ENCODE measurements around the gene NPBWR2. TPM values are rescaled to one million over a fixed set of nuclear protein-coding genes. Genes with fewer than 3 reads are reported as not detected.
A peak's percentile ranks its signal among the peaks of the same experiment; 100 is the strongest.

NPBWR2 gene
- total and polyA plus RNA-seq, 9 of the 15 experiments (the other 6 are each of a cell fraction or from before 2014, with no cell fraction given): not detected

DNA sequence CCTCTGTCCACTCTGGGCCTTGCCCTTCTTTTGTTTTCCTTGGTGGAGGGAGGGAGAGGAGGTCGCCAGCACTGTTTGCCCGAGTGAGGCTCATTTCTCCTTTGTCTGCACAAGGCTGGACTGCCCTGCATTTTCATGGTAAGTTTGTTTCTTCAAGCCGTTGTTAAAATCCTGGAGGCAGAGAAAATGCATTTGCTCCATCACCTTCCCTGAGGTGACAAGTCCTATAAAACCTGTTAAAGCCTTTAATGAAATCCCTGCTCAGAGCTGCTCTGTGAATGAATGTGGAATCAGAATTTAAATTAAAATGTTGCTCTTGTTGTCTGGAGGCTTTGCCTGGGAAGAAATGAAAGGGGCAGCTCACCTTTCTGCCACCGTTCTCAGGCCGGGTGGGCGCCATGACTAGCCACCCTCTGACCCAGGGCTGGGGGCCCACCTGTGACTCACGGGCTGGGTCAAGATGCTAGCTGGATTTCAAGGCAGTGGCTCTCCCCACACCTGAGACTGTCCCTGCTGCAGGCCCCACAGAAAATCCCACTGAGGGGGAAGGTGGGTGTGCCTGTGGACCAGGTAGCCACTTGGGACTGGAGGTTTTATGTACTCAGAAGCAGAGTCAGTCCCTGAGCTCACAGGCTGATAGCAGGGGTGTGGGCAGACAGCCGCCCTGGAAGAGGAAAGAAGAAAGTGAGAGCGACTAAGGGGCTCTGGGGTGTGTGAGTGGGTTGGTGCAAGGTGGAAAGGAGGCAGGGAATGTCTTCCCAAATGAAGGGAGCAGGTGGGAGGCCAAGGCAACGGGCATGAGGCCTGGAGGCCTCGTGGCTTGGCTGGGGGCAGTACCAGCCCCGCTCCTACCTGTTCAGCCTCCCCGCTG is 32.9 kb upstream of the NPBWR2 start:
- 0% methylated on average over 11 of the region's 13 CpGs for WGBS (ENCODE audit: insufficient coverage, low coverage, missing lambda C conversion rate)
- ChIA-PET CTCF (ENCODE audit: low intra/inter-chr PET ratio) (no interaction called here), POLR2A (interaction anchor here (0.6 to 1.1 kb wide), 2 partner anchors 15 to 18 kb away, joined by 3 read pairs; no protein-coding TSS in a partner anchor)
- Histone ChIP-seq H3K79me2 (ENCODE audit: control insufficient read depth, insufficient read depth, low read length) (no peaks in the 10 kb centered on the region), H4K20me1 (replicated peaks; ENCODE audit: control insufficient read depth, insufficient read depth, low read length) (no peaks in the 10 kb centered on the region), H3K9me1 (ENCODE audit: control insufficient read depth, insufficient read depth, low read length) (no peaks in the 10 kb centered on the region), H3K9me3 (replicated peaks; ENCODE audit: control insufficient read depth, insufficient read depth, low read depth, low read length) (peaks cover 13% of the 10 kb centered on the region), H2AFZ (ENCODE audit: low read depth, low read length) (no peak overlapping the region), H3K4me2 (ENCODE audit: insufficient read depth, low read length) (no peak overlapping the region), H3K9ac (ENCODE audit: insufficient read depth in 1 of 2, low read depth in 2 of 2, low read length in 2 of 2) (0 out of 4 replicates have a peak overlapping the region, but pooled peaks of 1 of the 2 experiments have one; percentile 17), H3K27me3 (ENCODE audit: control insufficient read depth in 2 of 2, insufficient read depth in 2 of 2, low read length in 2 of 2) (peaks cover 17 to 66% of the 10 kb centered on the region in 2 experiments; a peak in 4 of 5 replicates), H3K4me1 (replicated peaks in 1 of 2; ENCODE audit: control insufficient read depth in 2 of 2, insufficient read depth in 2 of 2, low read length in 2 of 2) (no peaks in the 10 kb centered on the region), H3K4me3 (no peak overlapping the region), H3K36me3 (ENCODE audit: control insufficient read depth, insufficient read depth, low read length) (no peaks in the 10 kb centered on the region), H3K27ac (ENCODE audit: extremely low read depth, low read depth, low read length) (no peak overlapping the region)
- no TSS peak for BruUV-seq (replicated peaks)
- DNase-seq (ENCODE audit: extremely low read depth in 1 of 4, low spot score in 3 of 4): no peak
- ATAC-seq: no peak
- intact Hi-C loops (cut with micrococcal nuclease): no loop called here
- in situ Hi-C loops (cut with MboI): no loop called here
- no peak for FAIRE-seq
- TF ChIP-seq KLF1 (tag; IDR thresholded peaks at IDR 0.05) (no peak), MCM5 (IDR thresholded peaks at IDR 0.05; ENCODE audit: low read depth) (no peak), ZNF830 (CRISPR knock-in tag; IDR thresholded peaks at IDR 0.05) (no peak), GTF2E2 (tag; IDR thresholded peaks at IDR 0.05) (no peak), PHB (CRISPR knock-in tag; IDR thresholded peaks at IDR 0.05) (no peak), MAX (CRISPR knock-in tag; IDR thresholded peaks at IDR 0.05) (no peak), ZNF449 (CRISPR knock-in tag; IDR thresholded peaks at IDR 0.05) (no peak), ZNF507 (tag; conservative IDR thresholded peaks at IDR 0.05) (no peak), ZBTB9 (CRISPR knock-in tag; IDR thresholded peaks at IDR 0.05) (no peak), ZBTB43 (CRISPR knock-in tag; IDR thresholded peaks at IDR 0.05) (no peak), CBX2 (IDR thresholded peaks at IDR 0.05; ENCODE audit: insufficient read depth, low read length, poor library complexity, severe bottlenecking) (no peak), SETDB1 (IDR thresholded peaks at IDR 0.05; ENCODE audit: low read length) (no peak), ZNF668 (CRISPR knock-in tag; IDR thresholded peaks at IDR 0.05) (no peak), PPARD (CRISPR knock-in tag; IDR thresholded peaks at IDR 0.05) (no peak), HOXB6 (CRISPR knock-in tag; IDR thresholded peaks at IDR 0.05; ENCODE audit: borderline replicate concordance) (no peak)
- TF ChIP-seq, protein P1, sequence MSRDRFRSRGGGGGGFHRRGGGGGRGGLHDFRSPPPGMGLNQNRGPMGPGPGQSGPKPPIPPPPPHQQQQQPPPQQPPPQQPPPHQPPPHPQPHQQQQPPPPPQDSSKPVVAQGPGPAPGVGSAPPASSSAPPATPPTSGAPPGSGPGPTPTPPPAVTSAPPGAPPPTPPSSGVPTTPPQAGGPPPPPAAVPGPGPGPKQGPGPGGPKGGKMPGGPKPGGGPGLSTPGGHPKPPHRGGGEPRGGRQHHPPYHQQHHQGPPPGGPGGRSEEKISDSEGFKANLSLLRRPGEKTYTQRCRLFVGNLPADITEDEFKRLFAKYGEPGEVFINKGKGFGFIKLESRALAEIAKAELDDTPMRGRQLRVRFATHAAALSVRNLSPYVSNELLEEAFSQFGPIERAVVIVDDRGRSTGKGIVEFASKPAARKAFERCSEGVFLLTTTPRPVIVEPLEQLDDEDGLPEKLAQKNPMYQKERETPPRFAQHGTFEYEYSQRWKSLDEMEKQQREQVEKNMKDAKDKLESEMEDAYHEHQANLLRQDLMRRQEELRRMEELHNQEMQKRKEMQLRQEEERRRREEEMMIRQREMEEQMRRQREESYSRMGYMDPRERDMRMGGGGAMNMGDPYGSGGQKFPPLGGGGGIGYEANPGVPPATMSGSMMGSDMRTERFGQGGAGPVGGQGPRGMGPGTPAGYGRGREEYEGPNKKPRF (IDR thresholded peaks at IDR 0.05; ENCODE audit: low read depth, low read length): no peak
